DND-41 (cell line): ENCODE results near the gene CXCL6.

Experiments
- CTCF ChIP-seq: IDR thresholded peaks from 2 replicates; pipeline ENCODE4 v1.5.1; 2012; ENCODE audit warnings: borderline replicate concordance, low read length, moderate library complexity, mild to moderate bottlenecking; ENCODE audit not compliant: poor library complexity, severe bottlenecking; ENCODE audit errors: extremely low read depth
- EZH2 ChIP-seq: IDR thresholded peaks from 3 replicates; pipeline ENCODE4 v1.6.1; 2012; ENCODE audit warnings: borderline replicate concordance, low read depth, mild to moderate bottlenecking, moderate library complexity, low read length, inconsistent platforms; ENCODE audit not compliant: severe bottlenecking

GRCh38 chr4:73864961-73865360 is 28.5 kb downstream of the CXCL6 start:
- TF ChIP-seq CTCF (no peak), EZH2 (no peak)
